Prostate gland (tissue), 2 donors: ENCODE results near the gene ASCL1. TPM values are rescaled to one million over a fixed set of nuclear protein-coding genes. Genes with fewer than 3 reads are reported as not detected.

Experiments
- DNase-seq: peaks from one replicate; pipeline ENCODE4 v3.0.0-alpha.2; 2019; ENCODE audit warnings: low spot score
- H3K27ac ChIP-seq, 2 donors: fragments of 200-600 bp; sonication (generic); 2 replicates each; pipeline ENCODE4 v1.5.1; 2017 to 2019
- H3K27me3 ChIP-seq: fragments of 200-600 bp; sonication (generic); replicated peaks from 2 replicates; pipeline ENCODE4 v1.5.1; 2019; ENCODE audit not compliant: insufficient read depth
- H3K36me3 ChIP-seq, 2 donors: fragments of 200-600 bp; sonication (generic); 1 replicate in 1 of 2; 2 replicates in 1 of 2; pipeline versions ENCODE4 v1.5.1 to v1.8.1; 2017 to 2019
- H3K4me1 ChIP-seq: fragments of 200-600 bp; sonication (generic); replicated peaks from 2 replicates; pipeline ENCODE4 v1.5.1; 2019
- H3K4me3 ChIP-seq, 2 donors: fragments of 200-600 bp; sonication (generic); 2 replicates each; pipeline ENCODE4 v1.5.1; 2017 to 2019
- H3K9me3 ChIP-seq: fragments of 200-600 bp; sonication (generic); 2 replicates; pipeline ENCODE4 v1.5.1; 2017
- POLR2A ChIP-seq: fragments of 450-650 bp; IDR thresholded peaks from one replicate; pipeline ENCODE4 v1.6.1; 2016; ENCODE audit warnings: antibody characterized with exemption, mild to moderate bottlenecking
- POLR2AphosphoS5 ChIP-seq: sonication (generic); formaldehyde crosslinking; IDR thresholded peaks from one replicate; pipeline ENCODE4 v1.6.1; 2017; ENCODE audit warnings: antibody characterized with exemption
- WGBS: methylation state at CpG from one replicate; pipeline ENCODE4 v1.1.5; 2018; 5-methylcytosine and 5-hydroxymethylcytosine counted together
- intact Hi-C: fragments of 100-400 bp; cut with DNase I; formaldehyde crosslinking; loops from one replicate; pipeline ENCODE4 v1.14.2; 2022
- total RNA-seq, 2 donors: library from RNA; depleted of rRNA; stranded (reverse); fragments of >200 nt; gene quantifications; one replicate each; pipeline ENCODE4 v1.1.0, GENCODE V29; 2016
- TF ChIP-seq, protein P1 (sequence below), 4 experiments: fragments of 200-600 bp in 2 of 4; fragments of 450-650 bp in 2 of 4; sonication (generic) in 2 of 4; IDR thresholded peaks; 1 replicate in 3 of 4; 2 replicates in 1 of 4; pipeline ENCODE4 v1.5.1; 2016 to 2019; ENCODE audit warnings: antibody characterized with exemption in 4 of 4, mild to moderate bottlenecking in 2 of 4, moderate library complexity in 2 of 4

Gene ASCL1
- total RNA-seq: under 1 TPM; 0.34 to 0.50 TPM

DNA sequence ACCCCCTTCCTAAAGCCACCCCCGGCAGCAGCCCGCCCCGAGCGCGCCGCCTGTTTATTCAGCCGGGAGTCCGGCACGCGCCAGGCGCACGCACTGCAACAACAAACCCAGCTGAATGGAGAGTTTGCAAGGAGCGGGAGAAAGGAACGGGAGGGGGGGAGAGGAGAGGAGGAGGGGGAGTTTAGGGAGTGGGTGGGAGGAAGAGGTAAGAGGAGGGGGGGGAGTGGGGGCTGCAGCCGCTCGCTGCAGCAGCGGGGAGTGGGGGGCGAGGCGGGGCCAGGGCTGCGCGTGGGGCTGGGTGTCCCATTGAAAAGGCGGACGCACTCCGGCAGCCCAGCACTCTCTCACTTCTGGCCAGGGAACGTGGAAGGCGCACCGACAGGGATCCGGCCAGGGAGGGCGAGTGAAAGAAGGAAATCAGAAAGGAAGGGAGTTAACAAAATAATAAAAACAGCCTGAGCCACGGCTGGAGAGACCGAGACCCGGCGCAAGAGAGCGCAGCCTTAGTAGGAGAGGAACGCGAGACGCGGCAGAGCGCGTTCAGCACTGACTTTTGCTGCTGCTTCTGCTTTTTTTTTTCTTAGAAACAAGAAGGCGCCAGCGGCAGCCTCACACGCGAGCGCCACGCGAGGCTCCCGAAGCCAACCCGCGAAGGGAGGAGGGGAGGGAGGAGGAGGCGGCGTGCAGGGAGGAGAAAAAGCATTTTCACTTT is at the start of gene ASCL1:
Gene ASCL1, plus strand, starts transcription at position 336 of the 712 bp plus-strand sequence. CDS start 571 bp downstream, outside the sequence.
- Histone ChIP-seq H3K9me3 (no peaks in the 10 kb centered on the region), H3K27me3 (peaks cover 23% of the 10 kb centered on the region), H3K27ac (no peak within 1 kb of the TSS), H3K4me3 (peak within 1 kb of the TSS; percentile 22 to 26), H3K36me3 (no peaks in the 10 kb centered on the region), H3K4me1 (peaks cover 5% of the 10 kb centered on the region)
- 1% methylated on average over 52 of the region's 52 CpGs for WGBS
- intact Hi-C loops: no loop called here
- TF ChIP-seq, protein P1, sequence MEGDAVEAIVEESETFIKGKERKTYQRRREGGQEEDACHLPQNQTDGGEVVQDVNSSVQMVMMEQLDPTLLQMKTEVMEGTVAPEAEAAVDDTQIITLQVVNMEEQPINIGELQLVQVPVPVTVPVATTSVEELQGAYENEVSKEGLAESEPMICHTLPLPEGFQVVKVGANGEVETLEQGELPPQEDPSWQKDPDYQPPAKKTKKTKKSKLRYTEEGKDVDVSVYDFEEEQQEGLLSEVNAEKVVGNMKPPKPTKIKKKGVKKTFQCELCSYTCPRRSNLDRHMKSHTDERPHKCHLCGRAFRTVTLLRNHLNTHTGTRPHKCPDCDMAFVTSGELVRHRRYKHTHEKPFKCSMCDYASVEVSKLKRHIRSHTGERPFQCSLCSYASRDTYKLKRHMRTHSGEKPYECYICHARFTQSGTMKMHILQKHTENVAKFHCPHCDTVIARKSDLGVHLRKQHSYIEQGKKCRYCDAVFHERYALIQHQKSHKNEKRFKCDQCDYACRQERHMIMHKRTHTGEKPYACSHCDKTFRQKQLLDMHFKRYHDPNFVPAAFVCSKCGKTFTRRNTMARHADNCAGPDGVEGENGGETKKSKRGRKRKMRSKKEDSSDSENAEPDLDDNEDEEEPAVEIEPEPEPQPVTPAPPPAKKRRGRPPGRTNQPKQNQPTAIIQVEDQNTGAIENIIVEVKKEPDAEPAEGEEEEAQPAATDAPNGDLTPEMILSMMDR (IDR thresholded peaks at IDR 0.05): no peak
- no peak for TF ChIP-seq POLR2AphosphoS5
- no peak for TF ChIP-seq POLR2A
- DNase-seq: no peak

DNA sequence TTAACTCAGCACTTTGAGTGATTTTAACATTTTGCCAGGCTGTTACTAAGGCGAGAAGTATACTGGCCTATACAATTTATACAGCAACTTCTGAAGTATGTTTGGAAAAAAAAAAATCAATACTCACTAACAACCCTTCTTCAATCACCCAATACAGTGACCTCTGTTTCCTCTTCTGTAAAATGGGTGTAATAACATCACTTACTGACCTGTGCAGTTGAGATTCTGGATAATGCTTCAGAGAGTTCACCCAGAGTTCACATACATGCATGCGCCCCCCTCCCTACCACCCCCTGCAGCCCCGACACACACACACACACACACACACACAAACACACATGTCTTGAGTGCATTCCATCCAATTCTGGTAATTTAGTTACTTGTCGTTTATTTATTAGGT is 49.6 kb upstream of the ASCL1 start:
- H3K36me3 ChIP-seq: no peaks in the 10 kb centered on the region
- DNase-seq: no peak
- H3K9me3 ChIP-seq: no peaks in the 10 kb centered on the region
- 81% methylated on average over 4 of the region's 4 CpGs for WGBS
- no peak overlapping the region for H3K27ac ChIP-seq
- no peak overlapping the region for H3K4me3 ChIP-seq
- H3K27me3 ChIP-seq: no peaks in the 10 kb centered on the region
- no peak for TF ChIP-seq POLR2AphosphoS5
- TF ChIP-seq POLR2A: no peak
- H3K4me1 ChIP-seq: no peaks in the 10 kb centered on the region
- intact Hi-C loops: no loop called here

GRCh38 chr12:102910137-102910536 is 47.3 kb upstream of the ASCL1 start:
- Histone ChIP-seq H3K27ac (no peak overlapping the region), H3K9me3 (no peaks in the 10 kb centered on the region), H3K4me3 (no peak overlapping the region), H3K27me3 (no peaks in the 10 kb centered on the region), H3K36me3 (no peaks in the 10 kb centered on the region), H3K4me1 (no peaks in the 10 kb centered on the region)
- TF ChIP-seq POLR2A (no peak), POLR2AphosphoS5 (no peak)
- no peak for DNase-seq
- intact Hi-C loops: no loop called here
- 93% methylated on average over 7 of the region's 7 CpGs for WGBS

GRCh38 chr12:102910792-102911191 is 46.7 kb upstream of the ASCL1 start:
- Histone ChIP-seq H3K9me3 (no peaks in the 10 kb centered on the region), H3K27ac (no peak overlapping the region), H3K36me3 (no peaks in the 10 kb centered on the region), H3K4me3 (no peak overlapping the region), H3K27me3 (no peaks in the 10 kb centered on the region), H3K4me1 (no peaks in the 10 kb centered on the region)
- no peak for DNase-seq
- intact Hi-C loops: no loop called here
- TF ChIP-seq POLR2AphosphoS5 (no peak), POLR2A (no peak)
- TF ChIP-seq, protein P1 (IDR thresholded peaks at IDR 0.05): no peak
- WGBS: 85% methylated on average over 4 of the region's 4 CpGs

DNA sequence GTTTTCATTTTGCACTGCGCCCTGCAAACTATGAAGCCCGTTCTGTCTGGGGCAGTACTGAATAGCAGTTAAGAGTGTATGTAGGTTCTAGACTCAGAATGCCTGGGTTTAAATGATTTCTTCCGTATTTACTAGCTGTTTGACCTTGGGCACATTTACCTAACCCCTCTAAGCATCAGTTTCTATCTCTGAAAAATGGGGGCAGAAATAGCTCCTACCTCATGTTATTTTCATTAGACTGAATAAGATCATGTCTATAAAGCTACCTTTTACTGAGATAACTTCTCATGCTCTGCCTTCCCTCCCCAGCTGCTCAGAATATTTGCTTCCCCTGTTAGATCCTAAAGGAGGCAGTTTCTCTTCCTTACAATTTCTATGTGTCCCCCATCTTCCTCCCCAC is 46.2 kb upstream of the ASCL1 start:
- DNase-seq: no peak
- intact Hi-C loops: no loop called here
- Histone ChIP-seq H3K9me3 (no peaks in the 10 kb centered on the region), H3K27me3 (no peaks in the 10 kb centered on the region), H3K27ac (no peak overlapping the region), H3K36me3 (no peaks in the 10 kb centered on the region), H3K4me3 (no peak overlapping the region), H3K4me1 (no peaks in the 10 kb centered on the region)
- TF ChIP-seq POLR2AphosphoS5: no peak
- WGBS: 68% methylated on average over 3 of the region's 3 CpGs

GRCh38 chr12:102912258-102912657 is 45.2 kb upstream of the ASCL1 start:
- Histone ChIP-seq H3K4me3 (no peak overlapping the region), H3K36me3 (no peaks in the 10 kb centered on the region), H3K27me3 (no peaks in the 10 kb centered on the region), H3K27ac (no peak overlapping the region), H3K9me3 (no peaks in the 10 kb centered on the region), H3K4me1 (no peaks in the 10 kb centered on the region)
- TF ChIP-seq POLR2A (no peak), POLR2AphosphoS5 (no peak)
- TF ChIP-seq, protein P1 (IDR thresholded peaks at IDR 0.05): no peak
- DNase-seq: no peak
- 91% methylated on average over 2 of the region's 2 CpGs for WGBS
- intact Hi-C loops: no loop called here
